ENCODE results near the gene PCK2. TPM values are rescaled to one million over a fixed set of nuclear protein-coding genes. Genes with fewer than 3 reads are reported as not detected.

The PCK2 gene
- total and polyA plus RNA-seq, 9 donors: 2.4 to 66.8 (median 5.4) TPM

- TF ChIP-seq, protein P1, sequence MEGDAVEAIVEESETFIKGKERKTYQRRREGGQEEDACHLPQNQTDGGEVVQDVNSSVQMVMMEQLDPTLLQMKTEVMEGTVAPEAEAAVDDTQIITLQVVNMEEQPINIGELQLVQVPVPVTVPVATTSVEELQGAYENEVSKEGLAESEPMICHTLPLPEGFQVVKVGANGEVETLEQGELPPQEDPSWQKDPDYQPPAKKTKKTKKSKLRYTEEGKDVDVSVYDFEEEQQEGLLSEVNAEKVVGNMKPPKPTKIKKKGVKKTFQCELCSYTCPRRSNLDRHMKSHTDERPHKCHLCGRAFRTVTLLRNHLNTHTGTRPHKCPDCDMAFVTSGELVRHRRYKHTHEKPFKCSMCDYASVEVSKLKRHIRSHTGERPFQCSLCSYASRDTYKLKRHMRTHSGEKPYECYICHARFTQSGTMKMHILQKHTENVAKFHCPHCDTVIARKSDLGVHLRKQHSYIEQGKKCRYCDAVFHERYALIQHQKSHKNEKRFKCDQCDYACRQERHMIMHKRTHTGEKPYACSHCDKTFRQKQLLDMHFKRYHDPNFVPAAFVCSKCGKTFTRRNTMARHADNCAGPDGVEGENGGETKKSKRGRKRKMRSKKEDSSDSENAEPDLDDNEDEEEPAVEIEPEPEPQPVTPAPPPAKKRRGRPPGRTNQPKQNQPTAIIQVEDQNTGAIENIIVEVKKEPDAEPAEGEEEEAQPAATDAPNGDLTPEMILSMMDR (IDR thresholded peaks at IDR 0.05): no peak
- TF ChIP-seq EP300 (IDR thresholded peaks at IDR 0.05) (no peak), POLR2A (IDR thresholded peaks at IDR 0.05) (no peak)
- Histone ChIP-seq H3K9me3 (no peaks in the 10 kb centered on the region), H3K36me3 (no peaks in the 10 kb centered on the region), H3K4me1 (ENCODE audit: insufficient read depth) (peaks cover 2% of the 10 kb centered on the region), H3K4me3 (no peak overlapping the region), H3K27me3 (no peaks in the 10 kb centered on the region), H3K27ac (no peak overlapping the region)
- DNase-seq: no peak
- intact Hi-C loops (cut with DNase I): no loop called here
- WGBS, 3 donors: 70 to 76% (median 75%) methylated on average over 9 of the region's 9 CpGs
Observed at GRCh38 chr14:24150993-24151392, 56.9 kb downstream of the PCK2 start.

- no peaks in the 10 kb centered on the region for H3K36me3 ChIP-seq
- no peak for DNase-seq
- WGBS, 3 donors: 90 to 92% (median 90%) methylated on average over 16 of the region's 16 CpGs
- H3K27me3 ChIP-seq: no peaks in the 10 kb centered on the region
- no peaks in the 10 kb centered on the region for H3K9me3 ChIP-seq
- no peak overlapping the region for H3K4me3 ChIP-seq
- intact Hi-C loops (cut with DNase I): no loop called here
- no peak overlapping the region for H3K27ac ChIP-seq
- no peak for TF ChIP-seq EP300 (IDR thresholded peaks at IDR 0.05)
- TF ChIP-seq, protein P1 (IDR thresholded peaks at IDR 0.05): no peak
- TF ChIP-seq POLR2A (IDR thresholded peaks at IDR 0.05): no peak
- peaks cover 2% of the 10 kb centered on the region for H3K4me1 ChIP-seq (ENCODE audit: insufficient read depth)
Observed at GRCh38 chr14:24151404-24152080, 57.4 kb downstream of the PCK2 start.

Small RNA genes lying within 50 kb of the gene (microRNA-seq; reads per million reads assigned to microRNA genes)
- 0 reads per million in 3 donors for gene MIR7703

Other genes starting within 250 kb of the PCK2 start
- gene DHRS4, start 140.5 kb upstream of the PCK2 start, total RNA-seq: 10 to 100 TPM; 16.6 to 38.7 (median 25.4) TPM
- 10 to 100 TPM; 25.2 to 38.8 TPM for gene DHRS4, start 140.5 kb upstream of the PCK2 start, polyA plus RNA-seq
- 10 to 100 TPM in 6 of 7 donors, 1 to 10 TPM in 1; 7.7 to 33.1 (median 19.5) TPM for gene DHRS4L2, start 105.4 kb upstream of the PCK2 start, total RNA-seq
- 10 to 100 TPM; 17.6 to 20.3 TPM for gene DHRS4L2, start 105.4 kb upstream of the PCK2 start, polyA plus RNA-seq
- 1 to 10 TPM in 1 of 7 donors, under 1 TPM in 5, not detected in 1; 0.08 to 1.3 (median 0.37) TPM for gene CARMIL3, start 42.3 kb upstream of the PCK2 start, total RNA-seq
- gene CARMIL3, start 42.3 kb upstream of the PCK2 start, polyA plus RNA-seq: under 1 TPM; 0.08 to 0.10 TPM
- under 1 TPM in 1 of 7 donors, not detected in 6; 0.71 TPM for gene CPNE6, start 22.7 kb upstream of the PCK2 start, total RNA-seq
- gene CPNE6, start 22.7 kb upstream of the PCK2 start, polyA plus RNA-seq: under 1 TPM; 0.08 to 0.55 TPM
- gene DCAF11, start 20.5 kb downstream of the PCK2 start, total RNA-seq: 10 to 100 TPM; 34.7 to 71.4 (median 51.5) TPM
- 10 to 100 TPM; 38.7 to 62.4 TPM for gene DCAF11, start 20.5 kb downstream of the PCK2 start, polyA plus RNA-seq
- 1 to 10 TPM; 1.0 to 4.1 (median 2.8) TPM for gene NRL, start 20.6 kb downstream of the PCK2 start, total RNA-seq
- gene NRL, start 20.6 kb downstream of the PCK2 start, polyA plus RNA-seq: 1 to 10 TPM in 1 of 2 donors, under 1 TPM in 1; 0.78 to 2.8 TPM
- 1 to 10 TPM in 1 of 7 donors, under 1 TPM in 4, not detected in 2; 0.57 to 1.2 (median 0.77) TPM for gene FITM1, start 36.3 kb downstream of the PCK2 start, total RNA-seq
- under 1 TPM in 1 of 2 donors, not detected in 1; 0.80 TPM for gene FITM1, start 36.3 kb downstream of the PCK2 start, polyA plus RNA-seq
- 100 to 1,000 TPM in 6 of 7 donors, 10 to 100 TPM in 1; 93.6 to 193 (median 168) TPM for gene PSME1, start 41.9 kb downstream of the PCK2 start, total RNA-seq
- 100 to 1,000 TPM; 220 to 261 TPM for gene PSME1, start 41.9 kb downstream of the PCK2 start, polyA plus RNA-seq
- gene EMC9, start 47.3 kb downstream of the PCK2 start, total RNA-seq: 10 to 100 TPM; 13.0 to 26.3 (median 17.3) TPM
- gene EMC9, start 47.3 kb downstream of the PCK2 start, polyA plus RNA-seq: 10 to 100 TPM in 1 of 2 donors, 1 to 10 TPM in 1; 5.1 to 30.7 TPM
- gene PSME2, start 52.3 kb downstream of the PCK2 start, total RNA-seq: 100 to 1,000 TPM in 3 of 7 donors, 10 to 100 TPM in 4; 34.7 to 129 (median 95.6) TPM
- 100 to 1,000 TPM in 1 of 2 donors, 10 to 100 TPM in 1; 82.5 to 160 TPM for gene PSME2, start 52.3 kb downstream of the PCK2 start, polyA plus RNA-seq
- gene RNF31, start 53.2 kb downstream of the PCK2 start, total RNA-seq: 10 to 100 TPM; 19.2 to 74.4 (median 61.4) TPM
- 10 to 100 TPM; 36.1 to 40.0 TPM for gene RNF31, start 53.2 kb downstream of the PCK2 start, polyA plus RNA-seq
- gene IRF9, start 67.0 kb downstream of the PCK2 start, total RNA-seq: 100 to 1,000 TPM in 1 of 7 donors, 10 to 100 TPM in 6; 31.6 to 151 (median 72.7) TPM
- 100 to 1,000 TPM in 1 of 2 donors, 10 to 100 TPM in 1; 87.4 to 212 TPM for gene IRF9, start 67.0 kb downstream of the PCK2 start, polyA plus RNA-seq
- gene REC8, start 77.8 kb downstream of the PCK2 start, total RNA-seq: 10 to 100 TPM in 4 of 7 donors, 1 to 10 TPM in 3; 6.2 to 75.4 (median 13.5) TPM
- 1 to 10 TPM; 4.9 to 5.1 TPM for gene REC8, start 77.8 kb downstream of the PCK2 start, polyA plus RNA-seq
- gene IPO4, start 94.5 kb downstream of the PCK2 start, total RNA-seq: 10 to 100 TPM; 12.3 to 50.9 (median 34.0) TPM
- 10 to 100 TPM in 1 of 2 donors, 1 to 10 TPM in 1; 5.6 to 11.3 TPM for gene IPO4, start 94.5 kb downstream of the PCK2 start, polyA plus RNA-seq
- 10 to 100 TPM; 34.9 to 65.6 (median 44.9) TPM for gene TM9SF1, start 101.1 kb downstream of the PCK2 start, total RNA-seq
- gene TM9SF1, start 101.1 kb downstream of the PCK2 start, polyA plus RNA-seq: 10 to 100 TPM; 32.3 to 40.0 TPM
- gene TSSK4, start 111.4 kb downstream of the PCK2 start, total RNA-seq: 1 to 10 TPM in 2 of 7 donors, under 1 TPM in 2, not detected in 3; 0.45 to 1.1 (median 0.90) TPM
- under 1 TPM in 1 of 2 donors, not detected in 1; 0.06 TPM for gene TSSK4, start 111.4 kb downstream of the PCK2 start, polyA plus RNA-seq
- 10 to 100 TPM; 26.8 to 57.5 (median 41.0) TPM for gene CHMP4A, start 119.2 kb downstream of the PCK2 start, total RNA-seq
- gene CHMP4A, start 119.2 kb downstream of the PCK2 start, polyA plus RNA-seq: 100 to 1,000 TPM in 1 of 2 donors, 10 to 100 TPM in 1; 56.1 to 105 TPM
- gene MDP1, start 121.8 kb downstream of the PCK2 start, total RNA-seq: 10 to 100 TPM; 15.5 to 27.7 (median 18.1) TPM
- gene MDP1, start 121.8 kb downstream of the PCK2 start, polyA plus RNA-seq: 10 to 100 TPM; 19.4 to 32.6 TPM
- gene NEDD8, start 138.1 kb downstream of the PCK2 start, total RNA-seq: 100 to 1,000 TPM in 6 of 7 donors, 10 to 100 TPM in 1; 69.7 to 155 (median 124) TPM
- 100 to 1,000 TPM; 180 to 301 TPM for gene NEDD8, start 138.1 kb downstream of the PCK2 start, polyA plus RNA-seq
- 10 to 100 TPM; 46.2 to 64.7 (median 57.7) TPM for gene GMPR2, start 138.6 kb downstream of the PCK2 start, total RNA-seq
- gene GMPR2, start 138.6 kb downstream of the PCK2 start, polyA plus RNA-seq: 10 to 100 TPM; 66.3 to 85.7 TPM
- gene TINF2, start 148.3 kb downstream of the PCK2 start, total RNA-seq: 10 to 100 TPM; 45.8 to 87.2 (median 58.5) TPM
- 10 to 100 TPM; 36.5 to 72.0 TPM for gene TINF2, start 148.3 kb downstream of the PCK2 start, polyA plus RNA-seq
- 100 to 1,000 TPM in 1 of 7 donors, 1 to 10 TPM in 6; 3.1 to 152 (median 8.0) TPM for gene TGM1, start 168.9 kb downstream of the PCK2 start, total RNA-seq
- 1 to 10 TPM; 1.1 to 1.7 TPM for gene TGM1, start 168.9 kb downstream of the PCK2 start, polyA plus RNA-seq
- gene RABGGTA, start 177.3 kb downstream of the PCK2 start, total RNA-seq: 10 to 100 TPM; 19.7 to 48.3 (median 23.2) TPM
- gene RABGGTA, start 177.3 kb downstream of the PCK2 start, polyA plus RNA-seq: 10 to 100 TPM in 1 of 2 donors, 1 to 10 TPM in 1; 7.9 to 20.1 TPM
- gene DHRS1, start 205.5 kb downstream of the PCK2 start, total RNA-seq: 10 to 100 TPM; 16.0 to 35.6 (median 21.4) TPM
- gene DHRS1, start 205.5 kb downstream of the PCK2 start, polyA plus RNA-seq: 10 to 100 TPM; 12.8 to 17.9 TPM
- 10 to 100 TPM; 12.0 to 28.6 (median 22.5) TPM for gene NOP9, start 205.5 kb downstream of the PCK2 start, total RNA-seq
- 10 to 100 TPM in 1 of 2 donors, 1 to 10 TPM in 1; 9.2 to 22.1 TPM for gene NOP9, start 205.5 kb downstream of the PCK2 start, polyA plus RNA-seq
- 10 to 100 TPM; 13.8 to 38.4 (median 22.6) TPM for gene CIDEB, start 213.7 kb downstream of the PCK2 start, total RNA-seq
- gene CIDEB, start 213.7 kb downstream of the PCK2 start, polyA plus RNA-seq: 10 to 100 TPM; 17.1 to 29.0 TPM
- 10 to 100 TPM in 1 of 7 donors, 1 to 10 TPM in 6; 4.5 to 10.1 (median 5.5) TPM for gene LTB4R2, start 215.8 kb downstream of the PCK2 start, total RNA-seq
- gene LTB4R2, start 215.8 kb downstream of the PCK2 start, polyA plus RNA-seq: 1 to 10 TPM in 1 of 2 donors, under 1 TPM in 1; 0.85 to 1.8 TPM
- 1 to 10 TPM; 4.4 to 9.4 (median 7.7) TPM for gene LTB4R, start 217.2 kb downstream of the PCK2 start, total RNA-seq
- 1 to 10 TPM; 2.9 to 7.1 TPM for gene LTB4R, start 217.2 kb downstream of the PCK2 start, polyA plus RNA-seq
- 10 to 100 TPM in 5 of 7 donors, 1 to 10 TPM in 2; 7.8 to 33.3 (median 11.3) TPM for gene ADCY4, start 240.8 kb downstream of the PCK2 start, total RNA-seq
- 10 to 100 TPM; 15.0 to 19.7 TPM for gene ADCY4, start 240.8 kb downstream of the PCK2 start, polyA plus RNA-seq
- gene RIPK3, start 245.7 kb downstream of the PCK2 start, total RNA-seq: 1 to 10 TPM in 5 of 7 donors, under 1 TPM in 2; 0.61 to 3.2 (median 1.1) TPM
- 1 to 10 TPM; 1.5 to 2.8 TPM for gene RIPK3, start 245.7 kb downstream of the PCK2 start, polyA plus RNA-seq